ENCODE results near the gene RNF113B.

Gene RNF113B

DNA sequence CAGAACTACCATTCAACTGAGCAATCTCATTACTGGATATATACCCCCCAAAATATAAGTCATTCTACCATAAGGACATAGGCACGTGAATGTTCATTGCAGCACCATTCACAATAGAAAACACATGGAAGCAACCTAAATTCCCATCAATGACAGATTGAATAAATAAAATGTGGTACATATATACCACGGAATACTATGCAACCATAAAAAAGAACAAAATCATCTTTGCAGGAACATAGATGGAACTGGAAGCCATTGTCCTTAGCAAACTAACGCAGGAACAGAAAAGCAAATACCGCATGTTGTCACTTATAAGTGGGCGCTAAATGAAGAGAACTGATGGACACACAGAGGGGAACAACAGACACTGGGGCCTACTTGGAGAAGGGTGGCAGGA is 14.1 kb downstream of the RNF113B start:
- CTCF ChIA-PET = no interaction called here
- TF ChIP-seq, protein P1, sequence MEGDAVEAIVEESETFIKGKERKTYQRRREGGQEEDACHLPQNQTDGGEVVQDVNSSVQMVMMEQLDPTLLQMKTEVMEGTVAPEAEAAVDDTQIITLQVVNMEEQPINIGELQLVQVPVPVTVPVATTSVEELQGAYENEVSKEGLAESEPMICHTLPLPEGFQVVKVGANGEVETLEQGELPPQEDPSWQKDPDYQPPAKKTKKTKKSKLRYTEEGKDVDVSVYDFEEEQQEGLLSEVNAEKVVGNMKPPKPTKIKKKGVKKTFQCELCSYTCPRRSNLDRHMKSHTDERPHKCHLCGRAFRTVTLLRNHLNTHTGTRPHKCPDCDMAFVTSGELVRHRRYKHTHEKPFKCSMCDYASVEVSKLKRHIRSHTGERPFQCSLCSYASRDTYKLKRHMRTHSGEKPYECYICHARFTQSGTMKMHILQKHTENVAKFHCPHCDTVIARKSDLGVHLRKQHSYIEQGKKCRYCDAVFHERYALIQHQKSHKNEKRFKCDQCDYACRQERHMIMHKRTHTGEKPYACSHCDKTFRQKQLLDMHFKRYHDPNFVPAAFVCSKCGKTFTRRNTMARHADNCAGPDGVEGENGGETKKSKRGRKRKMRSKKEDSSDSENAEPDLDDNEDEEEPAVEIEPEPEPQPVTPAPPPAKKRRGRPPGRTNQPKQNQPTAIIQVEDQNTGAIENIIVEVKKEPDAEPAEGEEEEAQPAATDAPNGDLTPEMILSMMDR (IDR thresholded peaks at IDR 0.05; ENCODE audit: insufficient read depth, low read length, missing control alignments) = no peak
- POLR2A ChIA-PET = no interaction called here
- no peak overlapping the region for H3K4me3 ChIP-seq (ENCODE audit: low read depth, low read length)
- DNase-seq (ENCODE audit: low read depth, low spot score) = no peak

DNA sequence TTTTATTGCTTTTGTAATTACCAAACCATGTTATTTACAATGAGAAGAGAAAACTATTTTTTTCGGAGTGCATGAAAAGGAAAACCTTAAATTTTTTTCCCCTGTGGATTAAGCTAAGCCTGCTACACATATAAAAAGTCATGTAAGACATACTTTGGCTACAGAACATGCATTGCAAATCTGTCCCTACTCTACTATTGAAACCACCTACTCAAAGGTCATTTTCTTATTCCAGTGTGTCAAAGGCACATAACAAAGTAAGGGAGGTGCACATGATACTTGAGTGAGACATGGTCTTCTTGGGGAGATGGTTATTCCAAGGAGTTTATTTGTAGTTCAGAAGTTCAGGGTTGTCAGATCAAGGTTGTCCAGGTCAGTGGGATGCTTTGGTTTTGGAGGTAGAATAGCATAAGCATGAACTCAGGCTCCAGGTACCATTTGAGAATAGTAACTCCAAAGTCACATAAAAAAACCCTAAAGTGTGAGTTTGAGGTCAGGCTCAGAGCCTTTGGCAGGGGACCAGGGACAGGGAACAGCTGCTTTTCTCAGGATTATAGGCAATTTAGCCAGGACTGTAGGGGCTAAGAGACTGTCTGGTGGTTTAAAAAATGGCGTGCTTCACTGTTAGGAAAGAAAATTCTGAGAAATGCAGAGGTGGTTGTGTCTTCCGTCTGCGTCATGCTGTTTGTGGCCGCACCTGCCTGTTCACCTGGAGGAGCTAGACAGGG is 18.7 kb downstream of the RNF113B start:
- H3K4me3 ChIP-seq (ENCODE audit: low read depth, low read length) = no peak overlapping the region
- DNase-seq (ENCODE audit: low read depth, low spot score) = no peak
- POLR2A ChIA-PET = no interaction called here
- CTCF ChIA-PET = interaction anchor here (1.3 to 1.6 kb wide), 2 partner anchors 10 to 287 kb away, joined by 3 to 4 read pairs; no protein-coding TSS in a partner anchor
- TF ChIP-seq, protein P1 (IDR thresholded peaks at IDR 0.05; ENCODE audit: insufficient read depth, low read length, missing control alignments) = no peak

DNA sequence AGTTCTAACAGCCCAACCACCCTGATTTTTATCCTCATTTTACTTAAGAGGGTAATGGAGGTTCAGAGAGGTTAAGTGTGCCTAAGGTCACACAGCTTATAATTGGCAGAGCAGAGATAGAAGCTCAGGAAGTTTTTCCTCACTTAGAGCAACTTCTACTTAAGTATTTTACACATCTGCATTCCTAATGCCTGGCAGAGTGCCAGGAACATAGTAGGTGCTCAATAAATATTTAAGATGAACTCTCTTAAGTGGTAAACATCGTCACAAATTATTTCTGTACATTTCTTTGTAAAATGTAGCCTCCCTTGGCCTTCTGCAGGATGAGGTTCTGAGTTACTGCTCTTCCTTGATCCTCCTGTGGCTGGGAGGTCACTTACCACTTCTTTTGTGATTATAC is 19.5 kb downstream of the RNF113B start:
- CTCF ChIA-PET = no interaction called here

DNA sequence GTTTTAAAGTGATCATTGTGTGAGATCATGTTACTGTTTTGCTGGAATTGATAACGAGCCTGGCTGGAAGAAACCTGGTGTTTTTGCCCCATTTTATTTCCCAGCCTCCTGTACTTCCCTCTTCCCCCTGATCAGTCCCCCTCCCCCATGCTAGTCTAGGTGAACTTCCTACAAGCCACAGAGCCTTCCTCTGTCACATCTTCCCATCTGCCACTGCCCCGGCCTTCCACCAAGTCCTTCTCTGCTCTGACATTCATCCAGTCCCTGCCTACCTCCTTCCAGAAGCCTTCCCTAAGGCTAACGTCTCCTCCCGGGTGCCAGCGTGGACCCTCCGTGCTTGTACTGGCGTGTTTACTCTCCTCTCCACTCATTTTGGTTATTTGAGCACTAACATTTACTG is 19.9 kb downstream of the RNF113B start:
- POLR2A ChIA-PET = no interaction called here
- no peak for DNase-seq (ENCODE audit: low read depth, low spot score)

More for the DNA sequence above, 19.5 kb downstream of the RNF113B start:
- TF ChIP-seq, protein P1 (IDR thresholded peaks at IDR 0.05; ENCODE audit: insufficient read depth, low read length, missing control alignments) = no peak
- H3K4me3 ChIP-seq (ENCODE audit: low read depth, low read length) = no peak overlapping the region
- POLR2A ChIA-PET = no interaction called here
- no peak for DNase-seq (ENCODE audit: low read depth, low spot score)

DNA sequence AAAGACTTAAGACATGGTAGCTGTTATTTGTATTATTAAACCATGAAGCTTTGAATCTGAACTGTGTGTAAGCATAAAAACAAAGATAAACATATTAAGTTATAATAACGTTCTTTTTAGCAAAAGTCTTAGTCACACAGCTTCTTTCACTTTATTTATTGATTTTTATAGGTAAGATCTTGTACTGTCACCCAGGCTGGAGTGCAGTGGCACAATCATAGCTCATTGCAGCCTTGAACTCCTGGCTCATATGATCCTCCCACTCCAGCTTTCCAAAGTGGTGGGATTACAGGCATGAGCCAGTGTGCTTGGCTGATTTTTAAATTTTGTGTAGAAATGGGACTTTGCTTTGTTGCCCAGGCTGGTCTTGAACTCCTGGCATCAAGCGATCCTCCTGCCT is 20.8 kb downstream of the RNF113B start:
- CTCF ChIA-PET = no interaction called here
- POLR2A ChIA-PET = no interaction called here

More for the DNA sequence above, 19.9 kb downstream of the RNF113B start:
- no peak overlapping the region for H3K4me3 ChIP-seq (ENCODE audit: low read depth, low read length)
- CTCF ChIA-PET = no interaction called here
- TF ChIP-seq, protein P1 (IDR thresholded peaks at IDR 0.05; ENCODE audit: insufficient read depth, low read length, missing control alignments) = no peak

DNA sequence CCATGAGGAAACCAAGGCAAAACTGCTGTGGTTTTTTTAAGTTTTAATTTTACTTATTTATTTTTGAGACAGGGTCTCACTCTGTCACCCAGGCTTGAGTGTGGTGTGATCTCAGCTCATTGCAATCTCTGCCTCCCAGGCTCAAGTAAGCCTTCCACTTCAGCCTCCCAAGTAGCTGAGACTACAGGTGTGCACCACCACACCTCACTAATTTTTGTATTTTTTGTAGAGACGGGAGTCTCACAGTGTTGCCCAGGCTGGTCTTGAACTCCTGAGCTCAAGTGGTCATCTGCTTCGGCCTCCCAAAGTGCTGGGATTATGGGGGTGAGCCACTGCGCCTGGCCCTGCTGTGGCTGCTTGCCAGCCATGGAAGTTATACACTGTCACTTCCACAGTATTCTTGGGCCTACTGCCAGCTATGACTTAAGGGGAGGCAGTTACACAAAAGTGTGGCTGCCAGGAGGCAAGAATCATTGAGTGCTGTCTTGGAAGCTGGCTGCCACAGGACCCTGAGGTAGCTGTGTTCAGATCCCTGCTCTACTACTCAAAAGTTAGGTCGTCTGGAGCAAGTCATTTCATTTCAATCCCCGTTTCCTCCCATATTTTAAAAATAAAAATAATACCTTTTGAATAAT is 21.5 kb downstream of the RNF113B start:
- CTCF ChIA-PET = interaction anchor here (1.0 kb wide), 1 partner anchor 9 kb away, joined by 3 read pairs; no protein-coding TSS in a partner anchor
- TF ChIP-seq, protein P1 (IDR thresholded peaks at IDR 0.05; ENCODE audit: insufficient read depth, low read length, missing control alignments) = no peak
- DNase-seq (ENCODE audit: low read depth, low spot score) = no peak
- no peak overlapping the region for H3K4me3 ChIP-seq (ENCODE audit: low read depth, low read length)
- POLR2A ChIA-PET = no interaction called here

More for the DNA sequence above, 20.8 kb downstream of the RNF113B start:
- H3K4me3 ChIP-seq (ENCODE audit: low read depth, low read length) = no peak overlapping the region
- no peak for DNase-seq (ENCODE audit: low read depth, low spot score)
- TF ChIP-seq, protein P1 (IDR thresholded peaks at IDR 0.05; ENCODE audit: insufficient read depth, low read length, missing control alignments) = no peak

Measured in AG04449 (cell line).